ENCODE results near the gene FAM83B. TPM values are rescaled to one million over a fixed set of nuclear protein-coding genes. Genes with fewer than 3 reads are reported as not detected.

FAM83B gene
- total and polyA plus RNA-seq, 2 donors (not counting 3 experiments of a cell fraction or from before 2014, with no cell fraction given) = not detected

DNA sequence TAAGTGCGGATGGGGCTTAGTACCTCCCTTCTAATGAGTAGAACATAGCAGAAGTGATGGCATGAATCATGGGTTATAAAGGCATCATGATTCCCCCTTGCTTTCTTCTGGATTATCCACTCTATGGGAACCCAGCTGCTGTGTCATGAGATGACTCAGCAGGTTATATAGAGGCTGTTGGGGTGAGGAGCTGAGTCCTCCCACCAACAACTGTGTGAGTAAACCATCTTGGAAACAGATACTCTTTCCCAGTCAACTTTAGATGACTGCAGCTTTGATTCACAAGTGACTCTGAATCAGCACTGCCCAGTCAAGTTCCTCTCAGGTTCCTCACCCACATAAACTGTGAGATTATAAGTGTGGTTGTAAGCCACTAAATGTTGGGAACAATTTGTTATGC is 46.3 kb downstream of the FAM83B start:
- intact Hi-C loops (cut with micrococcal nuclease) (no loop called here), dilution Hi-C loops (cut with MboI; ENCODE audit: extremely low pct_ligation_motif_present, low sequenced_read_pairs) (no loop called here)
- Histone ChIP-seq H3K4me3 (replicated peaks in 1 of 3; ENCODE audit: insufficient read depth in 1 of 3, low read depth in 1 of 3, low read length in 3 of 3) (no peak overlapping the region), H4K20me1 (replicated peaks; ENCODE audit: control insufficient read depth, extremely low read depth, insufficient read depth, low read length) (no peaks in the 10 kb centered on the region), H2AFZ (ENCODE audit: low read depth, low read length) (no peak overlapping the region), H3K9me1 (replicated peaks; ENCODE audit: control insufficient read depth, extremely low read depth, insufficient read depth, low read length) (no peaks in the 10 kb centered on the region), H3K4me2 (ENCODE audit: insufficient read depth, low read length) (no peak overlapping the region), H3K36me3 (ENCODE audit: control insufficient read depth in 2 of 2, extremely low read depth in 1 of 2, insufficient read depth in 2 of 2, low read length in 2 of 2) (no peaks in the 10 kb centered on the region), H3K9me3 (replicated peaks; ENCODE audit: control insufficient read depth, insufficient read depth, low read length) (no peaks in the 10 kb centered on the region), H3K79me2 (ENCODE audit: control insufficient read depth, insufficient read depth, low read length) (no peaks in the 10 kb centered on the region), H3K27me3 (ENCODE audit: control insufficient read depth in 2 of 2, insufficient read depth in 2 of 2, low read length in 2 of 2) (no peaks in the 10 kb centered on the region), H3K27ac (ENCODE audit: insufficient read depth, low read depth, low read length) (no peak overlapping the region), H3K9ac (replicated peaks; ENCODE audit: extremely low read depth, insufficient read depth, low read length) (no peak overlapping the region), H3K4me1 (ENCODE audit: control insufficient read depth, extremely low read depth, insufficient read depth, low read length) (no peaks in the 10 kb centered on the region)
- DNase-seq (ENCODE audit: low read depth, low spot score) (no peak), FAIRE-seq (no peak)
- ChIA-PET CTCF (no interaction called here), POLR2A (no interaction called here)
- BruUV-seq (replicated peaks) = no TSS peak
- TF ChIP-seq POLR2A (IDR thresholded peaks at IDR 0.05; ENCODE audit: low read depth, low read length) (no peak), MAX (IDR thresholded peaks at IDR 0.05; ENCODE audit: insufficient read depth, insufficient read length) (no peak), POLR2AphosphoS5 (IDR thresholded peaks at IDR 0.05; ENCODE audit: insufficient read depth, low read depth, low read length) (no peak), FOS (IDR thresholded peaks at IDR 0.05; ENCODE audit: borderline replicate concordance, insufficient read depth, low read length) (no peak), EZH2 (IDR thresholded peaks at IDR 0.05; ENCODE audit: borderline replicate concordance, low read depth, low read length, severe bottlenecking) (no peak), JUN (IDR thresholded peaks at IDR 0.05; ENCODE audit: borderline replicate concordance, insufficient read depth, insufficient read length, low read depth) (no peak), GATA2 (IDR thresholded peaks at IDR 0.05; ENCODE audit: insufficient read depth, insufficient read length, low read depth, low read length) (no peak), MYC (IDR thresholded peaks at IDR 0.05; ENCODE audit: low read depth, low read length) (no peak)
- TF ChIP-seq, protein P1, sequence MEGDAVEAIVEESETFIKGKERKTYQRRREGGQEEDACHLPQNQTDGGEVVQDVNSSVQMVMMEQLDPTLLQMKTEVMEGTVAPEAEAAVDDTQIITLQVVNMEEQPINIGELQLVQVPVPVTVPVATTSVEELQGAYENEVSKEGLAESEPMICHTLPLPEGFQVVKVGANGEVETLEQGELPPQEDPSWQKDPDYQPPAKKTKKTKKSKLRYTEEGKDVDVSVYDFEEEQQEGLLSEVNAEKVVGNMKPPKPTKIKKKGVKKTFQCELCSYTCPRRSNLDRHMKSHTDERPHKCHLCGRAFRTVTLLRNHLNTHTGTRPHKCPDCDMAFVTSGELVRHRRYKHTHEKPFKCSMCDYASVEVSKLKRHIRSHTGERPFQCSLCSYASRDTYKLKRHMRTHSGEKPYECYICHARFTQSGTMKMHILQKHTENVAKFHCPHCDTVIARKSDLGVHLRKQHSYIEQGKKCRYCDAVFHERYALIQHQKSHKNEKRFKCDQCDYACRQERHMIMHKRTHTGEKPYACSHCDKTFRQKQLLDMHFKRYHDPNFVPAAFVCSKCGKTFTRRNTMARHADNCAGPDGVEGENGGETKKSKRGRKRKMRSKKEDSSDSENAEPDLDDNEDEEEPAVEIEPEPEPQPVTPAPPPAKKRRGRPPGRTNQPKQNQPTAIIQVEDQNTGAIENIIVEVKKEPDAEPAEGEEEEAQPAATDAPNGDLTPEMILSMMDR (IDR thresholded peaks at IDR 0.05; ENCODE audit: extremely low read depth in 1 of 2, insufficient read depth in 1 of 2, low read depth in 1 of 2, low read length in 2 of 2) = no peak

All from endothelial cell of umbilical vein (primary cell).